HG03565 (cell line): Measurements from ENCODE around the gene SHROOM3.
A peak's percentile ranks its signal among the peaks of the same experiment; 100 is the strongest.

Experiments used
- ATAC-seq: cut with Tn5 transposase; IDR thresholded peaks from one replicate; pipeline ENCODE4 v1.9.1; 2021; ENCODE audit warnings: mild to moderate bottlenecking, moderate library complexity; ENCODE audit not compliant: unreplicated experiment

SHROOM3 gene

GRCh38 chr4:76562836-76563453, 127.9 kb downstream of the SHROOM3 start:
- ATAC-seq: no peak

DNA sequence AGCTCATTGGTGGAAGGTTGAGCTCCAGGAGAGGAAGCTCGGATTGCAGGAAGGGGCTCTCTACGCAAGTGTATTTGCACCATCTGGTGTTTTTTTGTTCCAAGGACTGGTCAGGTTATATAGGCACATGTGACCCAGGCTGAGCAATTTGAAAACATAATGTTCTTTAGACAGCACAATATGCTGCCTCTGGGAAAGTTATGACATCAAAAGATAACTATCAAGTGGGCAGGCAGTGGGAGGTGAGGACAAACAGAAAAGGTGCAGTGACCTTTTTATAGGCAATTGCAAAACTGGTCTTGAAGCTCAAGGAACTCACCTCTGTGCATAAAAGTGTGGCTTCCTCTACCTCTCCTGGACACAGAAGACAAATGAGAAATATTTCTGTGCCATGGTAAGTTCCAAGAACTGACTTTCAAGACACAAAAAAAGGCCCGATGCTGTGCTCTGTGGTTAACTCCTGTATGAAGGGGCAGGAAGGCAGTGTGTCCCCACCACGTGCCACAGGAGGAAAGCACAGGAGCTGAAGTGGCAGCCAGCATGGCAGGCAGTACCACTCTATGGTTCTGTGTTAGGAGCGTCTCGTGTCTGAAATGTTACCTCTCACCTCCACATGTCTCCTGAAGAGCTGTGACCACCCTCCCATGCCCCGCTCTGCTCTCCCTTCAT, 128.6 kb downstream of the SHROOM3 start:
- no peak for ATAC-seq

DNA sequence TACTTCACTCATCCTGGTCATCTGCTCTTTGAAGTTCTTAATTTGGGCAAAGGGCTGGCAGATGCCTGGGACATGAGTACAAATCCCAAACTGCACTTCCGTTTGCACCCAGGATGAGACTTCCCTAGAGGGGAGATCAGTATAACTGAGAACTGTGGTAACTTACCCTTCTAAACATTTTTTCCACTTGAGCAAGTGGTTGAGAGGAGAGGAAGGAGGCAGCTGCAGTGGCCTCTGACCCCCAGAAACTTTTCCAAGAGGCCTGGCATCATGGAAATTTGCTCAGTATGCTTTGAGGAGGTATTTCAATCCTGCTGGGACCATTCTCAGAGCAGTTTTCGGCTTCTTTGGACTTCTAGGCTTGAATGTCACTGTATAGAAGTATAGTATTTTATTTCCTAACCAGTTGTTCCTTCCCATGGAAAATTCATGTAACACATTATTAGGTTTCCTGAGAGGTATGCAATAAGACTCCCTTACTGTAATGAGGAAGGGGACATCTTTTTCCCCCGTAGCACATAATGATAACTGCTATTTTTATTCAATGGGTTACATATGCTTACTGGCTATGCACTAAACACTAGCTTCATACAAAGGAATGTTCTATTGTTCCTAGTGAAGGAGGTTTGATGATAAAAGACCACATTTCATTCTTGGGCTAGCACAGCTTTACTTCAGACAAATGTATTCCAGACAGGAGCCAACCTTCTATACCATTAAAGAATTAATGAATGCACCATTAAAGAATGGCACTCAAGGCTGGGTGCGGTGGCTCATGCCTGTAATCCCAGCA, 129.3 kb downstream of the SHROOM3 start:
- no peak for ATAC-seq

DNA sequence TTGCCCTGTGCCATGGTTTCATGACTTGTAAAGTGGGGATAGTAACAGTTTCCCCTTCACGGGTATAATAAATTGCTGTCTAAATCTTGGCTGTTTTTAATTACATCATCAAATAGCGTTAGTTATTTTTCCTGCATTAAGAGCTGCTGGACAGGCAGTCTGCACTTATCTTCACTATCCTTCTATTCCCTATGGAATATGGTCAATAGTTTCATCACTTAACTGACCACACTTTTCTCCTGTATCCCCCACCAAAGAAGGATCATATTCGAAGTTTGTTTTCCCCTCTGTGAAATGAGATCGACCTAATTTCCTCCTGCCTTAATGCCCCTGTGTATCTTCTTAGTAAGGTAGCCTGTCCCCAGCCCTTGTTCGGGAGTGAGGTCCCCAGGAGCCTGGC, 133.2 kb downstream of the SHROOM3 start:
- no peak for ATAC-seq

DNA sequence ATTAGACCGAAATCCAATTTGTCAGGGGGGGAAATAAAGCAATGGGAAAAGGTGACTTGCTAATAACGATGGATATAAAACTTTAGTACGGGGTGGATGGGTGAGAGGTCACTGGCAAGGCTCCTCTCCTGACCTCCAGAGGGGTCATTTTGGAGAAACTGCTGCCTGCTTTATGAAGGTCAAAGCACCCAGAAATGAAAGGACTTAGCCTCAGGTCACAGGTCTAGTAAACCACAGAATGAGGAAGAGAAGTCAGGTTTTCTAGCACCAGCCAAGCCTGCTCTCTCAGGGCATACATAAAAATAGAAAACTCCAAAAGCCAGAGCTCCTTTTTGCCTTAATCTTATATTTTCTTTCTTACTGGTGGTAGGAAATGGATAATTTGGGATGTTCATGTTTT, 134.2 kb downstream of the SHROOM3 start:
- no peak for ATAC-seq

DNA sequence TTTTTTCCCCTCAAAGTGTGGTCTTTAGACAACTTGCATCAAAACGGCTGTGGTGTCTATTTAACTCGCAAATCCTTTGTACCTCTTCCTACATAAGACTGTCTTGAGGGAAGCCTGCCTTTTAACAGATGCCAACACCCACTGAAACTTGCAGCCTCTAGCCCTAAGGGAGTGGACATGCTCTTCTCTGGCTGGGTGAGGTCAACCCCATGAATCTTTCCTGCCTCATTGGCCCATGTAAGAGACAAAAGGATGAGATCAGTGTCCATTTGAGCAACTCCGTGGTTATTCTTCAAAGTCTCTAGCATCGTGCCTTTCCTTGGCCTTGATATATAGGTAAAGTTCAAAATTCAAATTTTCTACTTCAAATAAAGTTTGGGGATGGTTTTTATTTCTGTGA, 134.7 kb downstream of the SHROOM3 start:
- ATAC-seq: no peak

GRCh38 chr4:76570141-76570973, 135.3 kb downstream of the SHROOM3 start:
- ATAC-seq: no peak

DNA sequence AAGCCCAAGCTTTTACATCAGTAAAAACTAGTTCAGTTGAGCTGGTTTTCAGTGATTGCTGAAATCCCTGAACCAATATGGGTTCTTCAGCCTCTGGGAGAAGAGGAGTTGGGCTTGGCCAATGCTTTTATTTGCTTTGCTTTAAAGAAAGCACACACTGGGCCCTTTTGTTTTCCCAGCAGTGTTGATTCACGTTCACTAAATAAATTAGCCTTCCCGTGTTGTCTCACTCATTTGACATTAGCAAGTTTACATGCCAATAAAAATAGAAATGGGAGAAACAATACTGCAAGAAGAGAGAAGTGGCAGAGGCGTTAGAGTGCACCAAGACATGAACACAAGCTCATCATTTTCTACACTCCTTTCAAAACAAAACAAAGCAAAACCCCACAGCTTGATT, 136.2 kb downstream of the SHROOM3 start:
- ATAC-seq: no peak

- ATAC-seq: no peak
Measured at GRCh38 chr4:76572224-76572623, 137.2 kb downstream of the SHROOM3 start.

DNA sequence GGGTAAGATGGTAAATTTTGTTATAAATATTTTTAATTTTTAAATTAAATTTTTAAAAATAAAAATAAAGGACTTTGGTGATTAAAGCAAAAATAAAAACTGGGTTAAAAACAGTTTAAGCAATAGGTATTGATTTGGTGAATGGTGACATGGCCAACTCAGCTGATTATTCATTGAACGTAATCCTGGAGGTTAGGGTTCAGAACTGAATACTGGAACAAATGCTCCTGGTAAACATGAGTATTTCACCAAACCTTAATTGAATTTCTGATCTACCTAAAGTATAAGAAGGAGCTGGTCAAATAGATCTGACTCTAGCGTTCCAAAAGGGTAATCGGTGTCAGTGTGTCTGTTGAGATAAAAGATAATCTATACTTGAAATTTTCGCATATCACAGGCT, 141.8 kb downstream of the SHROOM3 start:
- ATAC-seq: no peak

- ATAC-seq: no peak
Measured at GRCh38 chr4:76578002-76578560, 143.1 kb downstream of the SHROOM3 start.

- no peak for ATAC-seq
Measured at GRCh38 chr4:76579596-76580375, 144.8 kb downstream of the SHROOM3 start.

DNA sequence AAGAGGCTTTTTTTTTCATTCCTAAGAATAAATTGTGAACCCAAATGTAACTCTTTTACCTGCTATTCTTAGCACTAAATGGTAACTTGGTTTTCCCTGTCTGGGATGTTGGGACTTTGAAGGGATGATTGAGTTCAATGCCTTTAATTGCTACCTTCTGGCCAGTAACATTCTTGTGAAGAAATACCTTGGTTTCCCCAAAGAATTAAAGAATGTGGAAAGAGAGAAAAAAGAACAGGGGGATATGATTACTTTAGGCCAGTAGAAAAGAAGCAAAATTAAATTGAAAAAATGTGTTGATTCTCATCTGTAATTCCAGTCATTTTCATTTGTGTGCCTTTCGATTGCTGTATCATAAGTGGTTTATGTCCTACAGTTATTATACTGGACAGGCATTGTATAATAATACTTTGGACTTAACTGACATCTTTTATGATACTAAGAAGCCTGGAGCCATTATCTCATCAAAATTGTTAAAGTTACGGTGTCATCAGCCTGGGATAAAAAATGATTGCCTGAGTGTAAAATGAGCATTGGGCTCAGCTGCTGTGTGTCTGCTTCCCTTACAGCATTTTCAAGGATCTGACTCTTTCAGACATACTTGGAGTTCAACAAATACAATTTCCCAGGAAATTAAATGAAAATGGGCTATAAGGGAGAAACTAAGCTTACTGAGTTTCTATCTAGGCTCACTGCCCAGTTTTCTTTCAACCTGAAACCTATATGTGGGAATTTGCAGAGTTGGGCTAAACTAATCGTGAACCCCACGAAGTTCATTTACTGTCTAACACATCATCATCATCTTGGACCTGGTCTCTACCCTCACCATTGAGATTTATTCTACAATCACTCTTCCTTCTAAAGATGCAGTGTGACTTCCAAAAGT, 146.3 kb downstream of the SHROOM3 start:
- no peak for ATAC-seq

- ATAC-seq: no peak
Measured at GRCh38 chr4:76582074-76582816, 147.2 kb downstream of the SHROOM3 start.

- ATAC-seq: no peak
Measured at GRCh38 chr4:76582817-76583087, 147.7 kb downstream of the SHROOM3 start.

DNA sequence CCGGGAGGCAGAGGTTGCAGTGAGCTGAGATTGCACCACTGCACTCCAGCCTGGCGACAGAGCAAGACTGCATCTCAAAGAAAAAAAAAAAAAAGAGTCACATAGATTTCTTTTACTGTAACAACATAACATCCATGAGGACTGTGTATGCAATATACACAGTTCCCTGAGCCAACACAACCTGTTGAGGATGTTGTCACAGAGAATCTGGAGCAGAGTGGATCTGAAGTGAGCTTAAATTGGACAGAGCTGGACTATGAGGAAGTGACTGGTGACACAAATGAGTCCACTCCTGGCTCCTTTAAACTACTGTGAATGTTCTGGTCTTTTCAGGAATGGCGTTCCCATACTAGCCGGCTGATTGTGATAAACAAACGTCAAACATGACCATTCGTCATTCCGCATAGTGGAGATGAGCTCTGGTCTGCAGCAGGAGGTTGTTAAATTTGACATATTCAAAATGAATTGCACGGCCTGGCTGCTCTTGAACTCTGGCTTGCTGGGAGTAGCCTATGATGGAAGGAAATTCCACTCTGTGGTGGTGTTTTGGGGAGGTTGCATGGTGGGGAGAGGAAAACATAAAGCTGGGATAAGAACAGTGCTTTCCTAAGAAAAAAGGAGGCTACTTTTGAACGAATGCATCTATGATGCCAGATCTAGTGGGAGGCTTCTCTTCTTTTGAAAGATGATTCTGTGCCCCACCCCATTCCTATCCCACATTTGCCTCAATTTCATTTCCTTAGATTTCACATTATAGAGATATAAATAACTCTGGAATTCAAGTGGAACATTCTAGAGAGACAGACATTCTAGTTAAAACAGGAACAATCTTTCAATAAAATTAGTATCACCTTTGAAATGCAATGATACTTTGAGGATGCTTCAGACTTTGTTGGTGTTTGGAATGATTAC, 149.5 kb downstream of the SHROOM3 start:
- no peak for ATAC-seq

- ATAC-seq: no peak
Measured at GRCh38 chr4:76585272-76585671, 150.2 kb downstream of the SHROOM3 start.

- peak; percentile 70 for ATAC-seq
Measured at GRCh38 chr4:76585897-76586360, 150.9 kb downstream of the SHROOM3 start.
